NCI-H82 treated with DMSO at 0.1 percent for 48 hours (cell line): ENCODE results near the gene C16orf90.
A peak's percentile ranks its signal among the peaks of the same experiment; 100 is the strongest.

Experiments
- DNase-seq: peaks from one replicate; lab custom pipeline; 2025; ENCODE audit not compliant: unreplicated experiment; lab: John Stamatoyannopoulos, UW

C16orf90 gene

DNA sequence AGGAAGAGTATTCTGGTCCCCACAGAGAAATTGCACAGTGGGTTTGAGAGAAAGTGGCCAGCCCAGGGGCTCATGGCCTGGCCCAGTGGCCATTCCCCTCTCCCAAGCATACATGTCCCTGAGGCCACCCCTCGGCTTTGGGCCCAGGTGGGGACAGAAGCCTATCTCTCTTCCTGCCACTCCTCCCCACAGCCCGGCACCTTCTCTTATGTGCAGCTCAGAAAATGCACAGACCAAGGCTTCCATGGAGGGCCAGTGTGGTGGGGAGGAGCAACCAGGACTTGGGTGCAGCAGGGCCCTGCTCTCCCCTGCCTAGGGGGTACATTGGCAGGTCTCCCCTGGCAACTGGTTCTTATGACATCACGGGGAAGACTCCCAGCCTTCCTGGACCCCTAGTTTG, at the start of gene C16orf90:
C16orf90 (minus strand) TSS at position 314 of the 400 bp plus-strand sequence; CDS start at position 246, 68 bp downstream.
- DNase-seq: no peak

DNA sequence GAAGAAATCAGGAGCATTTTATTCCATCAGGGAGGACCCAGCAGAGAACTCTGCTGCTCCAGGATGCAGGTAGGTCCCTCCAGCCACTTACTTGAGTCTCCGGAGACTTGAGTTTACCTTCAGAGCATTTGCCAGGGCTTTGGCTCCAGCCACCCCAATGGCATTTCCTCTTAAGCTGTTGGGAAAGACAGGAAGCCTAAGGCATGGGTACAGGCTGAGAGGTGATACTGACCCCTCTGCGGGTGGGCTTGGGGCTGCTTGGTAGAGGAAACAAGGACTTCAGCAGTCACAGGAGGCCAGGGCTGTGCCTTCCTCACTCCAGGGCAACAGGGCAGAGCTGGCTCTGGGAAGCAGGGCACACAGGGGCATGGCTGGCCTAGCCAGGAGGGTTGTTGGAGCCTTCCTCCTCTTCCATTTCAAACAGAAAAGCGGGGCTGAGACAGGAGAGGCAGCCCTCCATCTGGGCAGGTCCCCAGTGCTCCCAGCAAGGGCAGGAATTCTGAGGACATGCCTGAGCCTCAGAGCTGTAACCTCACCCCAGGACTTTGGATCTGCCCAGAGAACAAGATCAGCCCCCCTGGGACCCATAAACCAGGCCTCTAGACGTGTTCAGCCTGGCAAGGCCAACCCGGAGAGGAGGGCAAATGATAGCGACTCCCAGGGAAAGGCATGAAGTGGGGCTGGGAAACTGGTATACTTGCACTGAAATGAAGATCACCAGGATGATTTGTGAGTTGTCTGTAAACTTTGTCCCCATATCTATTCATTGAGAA, 47.5 kb upstream of the C16orf90 start:
- DNase-seq: no peak

- DNase-seq: no peak
Measured at GRCh38 chr16:3541527-3542155, 46.4 kb upstream of the C16orf90 start.

DNA sequence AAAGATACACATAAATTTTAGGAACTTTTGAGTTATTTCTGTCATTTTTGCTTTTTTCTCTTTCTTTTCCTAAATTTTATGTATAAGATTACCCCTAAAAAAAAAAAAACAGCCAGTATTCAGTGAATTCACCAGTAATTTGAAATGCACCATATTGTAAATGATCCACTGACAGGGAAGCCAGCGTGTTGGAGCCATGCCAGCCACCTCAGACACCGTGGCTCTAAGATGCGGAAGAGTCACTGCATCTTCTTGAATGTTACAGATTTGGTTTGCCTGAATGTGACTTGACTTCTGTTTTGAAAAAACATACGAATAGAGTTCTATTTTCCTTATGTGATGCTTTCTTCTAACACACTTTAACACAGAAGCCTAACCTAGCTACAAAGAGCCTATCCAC, 42.9 kb upstream of the C16orf90 start:
- no peak for DNase-seq

DNA sequence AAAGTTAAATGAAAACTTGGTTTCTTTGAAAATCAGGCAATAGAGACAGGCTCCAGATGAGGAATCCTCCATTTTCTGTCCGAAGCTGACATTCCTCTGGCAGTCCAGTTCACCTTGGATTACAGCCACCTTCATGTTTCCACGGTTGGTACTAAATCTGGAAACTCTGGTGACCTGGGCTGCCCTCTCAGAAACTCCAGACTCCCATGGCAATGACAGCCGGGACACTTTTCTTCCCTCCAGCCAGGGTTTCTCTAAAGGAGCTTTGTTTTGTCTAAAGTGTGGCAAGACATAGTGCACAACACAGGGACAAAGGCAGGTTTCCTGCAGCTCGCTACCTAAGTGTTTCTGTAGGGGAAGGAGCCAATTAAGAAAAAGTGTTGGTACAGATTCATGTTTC, 41.6 kb upstream of the C16orf90 start:
- DNase-seq: no peak

GRCh38 chr16:3536271-3536731, 41.0 kb upstream of the C16orf90 start:
- DNase-seq: no peak

- no peak for DNase-seq
Measured at GRCh38 chr16:3534126-3534525, 38.8 kb upstream of the C16orf90 start.

- DNase-seq: no peak
Measured at GRCh38 chr16:3532741-3533140, 37.5 kb upstream of the C16orf90 start.

GRCh38 chr16:3530371-3530914, 35.2 kb upstream of the C16orf90 start:
- DNase-seq: no peak

DNA sequence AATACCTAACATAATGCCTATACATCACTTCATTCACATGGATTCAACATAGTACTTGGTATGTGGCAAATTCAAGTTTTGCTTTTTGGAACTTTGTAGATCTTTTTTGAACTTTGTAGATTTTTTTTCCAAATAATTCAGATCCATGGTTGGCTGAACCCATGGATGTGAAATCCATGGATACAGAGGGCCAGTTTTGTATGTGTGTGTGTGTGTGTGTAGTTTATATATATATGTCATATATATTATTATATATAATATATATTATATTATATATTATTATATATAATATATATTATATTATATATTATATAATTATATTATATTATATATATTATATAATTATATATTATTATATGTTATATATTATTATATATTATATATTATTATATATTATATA, 33.9 kb upstream of the C16orf90 start:
- DNase-seq: no peak

GRCh38 chr16:3528406-3528805, 33.1 kb upstream of the C16orf90 start:
- DNase-seq: no peak

DNA sequence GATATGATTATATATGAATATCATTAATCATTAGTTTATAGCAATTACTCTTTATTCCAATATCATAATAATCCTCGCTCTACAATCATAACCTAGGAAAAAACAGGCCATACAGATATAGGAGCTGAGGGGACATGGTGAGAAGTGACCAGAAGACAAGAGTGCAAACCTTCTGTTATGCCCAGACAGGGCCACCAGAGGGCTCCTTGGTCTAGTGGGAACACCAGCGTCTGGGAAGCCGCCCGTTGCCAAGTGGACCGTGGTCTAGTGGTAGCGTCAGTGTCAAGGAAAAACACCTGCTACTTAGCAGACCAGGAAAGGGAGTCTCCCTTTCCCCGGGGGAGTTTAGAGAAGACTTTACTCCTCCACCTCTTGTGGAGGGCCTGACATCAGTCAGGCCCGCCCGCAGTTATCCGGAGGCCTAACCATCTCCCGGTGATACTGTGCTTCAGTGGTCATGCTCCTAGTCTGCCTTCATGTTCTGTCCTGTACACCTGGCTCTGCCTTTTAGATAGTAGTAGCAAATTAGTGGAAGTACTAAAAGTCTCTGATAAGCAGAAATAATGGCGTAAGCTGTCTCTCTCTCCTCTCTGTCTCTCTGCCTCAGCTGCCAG, 32.0 kb upstream of the C16orf90 start:
- peak; percentile 2 for DNase-seq

DNA sequence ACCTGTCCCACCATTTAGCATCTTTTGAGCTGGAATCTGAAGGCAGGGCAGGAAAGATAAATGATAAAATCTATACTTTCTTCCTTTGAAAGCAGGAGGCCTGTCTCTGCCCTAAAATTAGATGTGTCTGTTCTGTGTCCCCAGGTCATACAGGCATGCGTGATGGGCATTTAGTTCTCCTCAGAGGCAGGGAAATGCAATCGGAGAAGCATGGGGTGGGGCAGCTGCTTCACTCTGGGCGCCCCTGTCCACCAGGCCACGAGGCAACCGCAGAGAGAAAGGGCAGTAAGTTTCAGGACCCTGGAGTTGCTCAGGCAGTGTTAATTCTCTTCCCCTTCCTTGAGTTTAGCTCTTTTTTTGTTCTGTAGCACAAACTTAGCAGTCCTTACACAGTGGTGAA, 30.7 kb upstream of the C16orf90 start:
- no peak for DNase-seq

DNA sequence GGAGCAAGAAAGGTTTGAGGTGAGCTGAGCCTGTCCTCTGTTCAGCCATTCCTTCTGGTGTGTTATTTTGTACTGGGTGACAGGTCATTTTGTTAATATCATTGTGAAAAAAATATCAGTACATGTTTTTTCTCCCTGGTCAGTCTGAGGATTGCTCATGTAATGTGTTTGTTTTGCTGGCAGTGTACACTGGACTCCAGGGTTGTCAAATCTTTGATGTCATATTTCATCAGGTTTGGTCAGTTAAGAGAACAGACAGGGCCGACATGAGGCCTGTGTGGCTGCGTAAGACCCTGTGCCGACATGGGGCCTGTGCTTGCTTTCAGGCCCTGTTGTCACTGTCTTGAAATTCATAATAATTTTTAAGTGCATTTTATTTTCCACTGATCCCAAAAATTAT, 28.0 kb upstream of the C16orf90 start:
- DNase-seq: no peak

GRCh38 chr16:3520841-3521240, 25.6 kb upstream of the C16orf90 start:
- DNase-seq: no peak

DNA sequence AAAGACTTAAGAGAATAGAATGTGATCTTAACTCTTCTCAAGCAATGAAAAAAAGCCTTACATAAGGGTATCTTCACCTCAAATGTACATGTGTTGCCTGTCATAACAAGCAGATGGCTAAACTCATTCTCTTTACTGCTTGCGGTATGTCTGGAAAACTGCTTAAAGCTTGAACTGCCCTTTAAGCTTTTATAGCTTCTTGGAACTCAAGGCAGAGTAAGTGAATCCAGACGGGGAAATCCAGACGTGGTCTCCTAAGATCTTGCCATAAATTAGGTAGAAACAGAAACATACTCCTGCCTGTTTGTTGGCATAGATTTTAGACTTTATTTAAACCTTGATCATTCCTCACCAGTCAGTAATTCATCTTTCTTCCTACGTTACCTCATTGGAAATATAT, 25.1 kb upstream of the C16orf90 start:
- DNase-seq: no peak

- DNase-seq: no peak
Measured at GRCh38 chr16:3519581-3519980, 24.3 kb upstream of the C16orf90 start.

GRCh38 chr16:3518986-3519348, 23.7 kb upstream of the C16orf90 start:
- no peak for DNase-seq

GRCh38 chr16:3518292-3518985, 23.1 kb upstream of the C16orf90 start:
- DNase-seq: no peak

DNA sequence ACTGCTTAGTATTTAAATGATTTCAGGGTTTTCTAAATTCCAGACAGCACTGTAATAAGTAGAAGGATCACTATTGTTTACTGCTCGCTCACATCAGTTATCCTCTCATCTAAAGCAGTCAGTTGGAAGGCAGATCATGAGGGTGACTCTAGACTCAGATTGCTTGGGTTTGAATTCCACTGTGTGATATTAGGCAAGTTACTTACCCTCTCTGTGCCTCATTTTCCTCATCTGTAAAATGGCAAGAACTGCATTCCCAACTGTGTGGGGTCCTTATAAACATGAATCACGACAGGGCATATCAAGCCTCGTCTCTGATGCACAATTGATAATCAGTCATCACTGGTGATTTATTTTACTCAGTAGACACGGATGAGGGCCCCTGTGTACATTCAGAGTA, 20.6 kb upstream of the C16orf90 start:
- DNase-seq: no peak

GRCh38 chr16:3514621-3515020, 19.3 kb upstream of the C16orf90 start:
- no peak for DNase-seq
